Glomerular visceral epithelial cell (primary cell): ENCODE results near the gene NDUFB4.
"Not testable (repeated sequence)": the region's sequence is repeated elsewhere in the genome, so short reads cannot be mapped to it uniquely, and the experiment has no call there.

ENCODE experiments used
- DNase-seq: peaks from one replicate; pipeline ENCODE4 v3.0.0-alpha.2; 2016; ENCODE audit errors: extremely low spot score

NDUFB4 gene

GRCh38 chr3:120637851-120638559 is 41.9 kb downstream of the NDUFB4 start:
- no peak for DNase-seq

GRCh38 chr3:120638820-120639219 is 42.7 kb downstream of the NDUFB4 start:
- not testable (repeated sequence) for DNase-seq

GRCh38 chr3:120640231-120640630 is 44.1 kb downstream of the NDUFB4 start:
- DNase-seq: no peak

GRCh38 chr3:120641696-120642246 is 45.6 kb downstream of the NDUFB4 start:
- no peak for DNase-seq

GRCh38 chr3:120642368-120642948 is 46.3 kb downstream of the NDUFB4 start:
- peak; percentile 1 for DNase-seq

GRCh38 chr3:120645083-120645845 is 49.1 kb downstream of the NDUFB4 start:
- no peak for DNase-seq

GRCh38 chr3:120646771-120647432 is 50.8 kb downstream of the NDUFB4 start:
- DNase-seq: no peak

- no peak for DNase-seq
Measured at GRCh38 chr3:120648290-120648689, 52.2 kb downstream of the NDUFB4 start.

GRCh38 chr3:120649830-120650233 is 53.7 kb downstream of the NDUFB4 start:
- no peak for DNase-seq

- DNase-seq: no peak
Measured at GRCh38 chr3:120650311-120650710, 54.2 kb downstream of the NDUFB4 start.
